Fibroblast of lung (primary cell): ENCODE measurements around the gene MRTO4. TPM values are rescaled to one million over a fixed set of nuclear protein-coding genes. Genes with fewer than 3 reads are reported as not detected.

ENCODE experiments used
- DNase-seq, 2 donors: peaks; one replicate each; pipeline versions ENCODE4 v3.0.0 to v3.0.0-alpha.2; 2010; ENCODE audit warnings: low read depth in 2 of 2
- H2AFZ ChIP-seq: 2 replicates; pipeline ENCODE4 v1.5.1; 2012; ENCODE audit warnings: low read length, control low read depth, inconsistent platforms
- H3K27ac ChIP-seq: 2 replicates; pipeline ENCODE4 v1.5.1; 2011; ENCODE audit warnings: low read length, control low read depth; ENCODE audit not compliant: insufficient read depth
- H3K27me3 ChIP-seq: 2 replicates; pipeline ENCODE4 v1.5.1; 2011; ENCODE audit warnings: mild to moderate bottlenecking, low read length; ENCODE audit not compliant: control insufficient read depth, insufficient read depth
- H3K36me3 ChIP-seq: 2 replicates; pipeline ENCODE4 v1.5.1; 2011; ENCODE audit warnings: low read length; ENCODE audit not compliant: control insufficient read depth, insufficient read depth
- H3K4me1 ChIP-seq: 2 replicates; pipeline ENCODE4 v1.5.1; 2011; ENCODE audit warnings: low read length; ENCODE audit not compliant: control insufficient read depth, insufficient read depth; ENCODE audit errors: extremely low read depth
- H3K4me2 ChIP-seq: 2 replicates; pipeline ENCODE4 v1.5.1; 2011; ENCODE audit warnings: low read length, control low read depth; ENCODE audit not compliant: insufficient read depth; ENCODE audit errors: extremely low read depth
- H3K4me3 ChIP-seq, 4 experiments: fragments of 200-600 bp in 1 of 4; sonication (generic) in 1 of 4; replicated peaks in 1 of 4; 2 replicates each; pipeline ENCODE4 v1.5.1; 2011 to 2016; ENCODE audit warnings: low read length in 4 of 4, low read depth in 3 of 4, mild to moderate bottlenecking in 3 of 4, control low read depth in 2 of 4, inconsistent platforms in 1 of 4, mixed read lengths in 1 of 4; ENCODE audit not compliant: insufficient read depth in 1 of 4; ENCODE audit errors: control extremely low read depth in 1 of 4
- H3K79me2 ChIP-seq: 2 replicates; pipeline ENCODE4 v1.5.1; 2012; ENCODE audit warnings: mild to moderate bottlenecking, low read length, inconsistent platforms; ENCODE audit not compliant: control insufficient read depth, insufficient read depth
- H3K9ac ChIP-seq: 2 replicates; pipeline ENCODE4 v1.5.1; 2011; ENCODE audit warnings: mild to moderate bottlenecking, low read length, control low read depth; ENCODE audit not compliant: insufficient read depth
- H3K9me3 ChIP-seq: 2 replicates; pipeline ENCODE4 v1.5.1; 2012; ENCODE audit warnings: low read depth, low read length; ENCODE audit not compliant: control insufficient read depth, insufficient read depth
- H4K20me1 ChIP-seq: 2 replicates; pipeline ENCODE4 v1.5.1; 2011; ENCODE audit warnings: low read length; ENCODE audit not compliant: control insufficient read depth, insufficient read depth; ENCODE audit errors: extremely low read depth
- CTCF ChIP-seq, 2 donors: IDR thresholded peaks in 1 of 2; conservative IDR thresholded peaks in 1 of 2; 1 replicate in 1 of 2; 2 replicates in 1 of 2; pipeline ENCODE4 v1.5.1; 2011 to 2012; ENCODE audit warnings: low read length in 2 of 2, control low read depth in 1 of 2, inconsistent platforms in 1 of 2, low read depth in 1 of 2, mild to moderate bottlenecking in 1 of 2
- EZH2 ChIP-seq: IDR thresholded peaks from 2 replicates; pipeline ENCODE4 v1.5.1; 2012; ENCODE audit warnings: low read length, control low read depth, mild to moderate bottlenecking; ENCODE audit errors: missing control alignments
- polyA plus RNA-seq, 2 donors: library from polyadenylated mRNA; depleted of rRNA in 1 of 2; stranded (reverse) in 1 of 2; unstranded in 1 of 2; fragments of >200 nt; gene quantifications; 2 replicates each; pipeline ENCODE4 v1.2.1, GENCODE V29; 2011 to 2012; ENCODE audit warnings: missing spikeins in 1 of 2
- total RNA-seq: library from RNA; depleted of rRNA; stranded (reverse); fragments of >200 nt; gene quantifications from 2 replicates; pipeline ENCODE4 v1.2.1, GENCODE V29; 2014

Gene MRTO4
- total and polyA plus RNA-seq, 2 donors (not counting 1 experiment from before 2014, with no cell fraction given), result 12.6 to 28.6 TPM

GRCh38 chr1:19209990-19210771 lies 41.4 kb upstream of the MRTO4 start, which contains the start of gene UBR4:
UBR4 (minus strand) TSS chr1:19210266; CDS start chr1:19210248, 18 bp downstream.
- no peaks in the 10 kb centered on the region for H3K27me3 ChIP-seq
- H3K9ac ChIP-seq, result peak within 1 kb of the TSS; percentile 99
- no peaks in the 10 kb centered on the region for H3K36me3 ChIP-seq
- DNase-seq, result peak; percentile 90 to 95
- H2AFZ ChIP-seq, result peak within 1 kb of the TSS; percentile 89
- peaks cover 9% of the 10 kb centered on the region for H3K4me1 ChIP-seq
- H4K20me1 ChIP-seq, result peaks cover 2% of the 10 kb centered on the region
- no peaks in the 10 kb centered on the region for H3K9me3 ChIP-seq
- H3K4me2 ChIP-seq, result peak within 1 kb of the TSS; percentile 100
- TF ChIP-seq CTCF (conservative IDR thresholded peaks at IDR 0.05 in 1 of 2, IDR thresholded peaks at IDR 0.05 in 1 of 2; ENCODE audit: low read depth in 1 of 2, low read length in 2 of 2), result no peak
- no peak for TF ChIP-seq EZH2
- peaks cover 76% of the 10 kb centered on the region for H3K79me2 ChIP-seq
- H3K4me3 ChIP-seq, result peak within 1 kb of the TSS; percentile 80 to 98 (median 91)
- peak within 1 kb of the TSS; percentile 98 for H3K27ac ChIP-seq

GRCh38 chr1:19210772-19211549 lies 40.6 kb upstream of the MRTO4 start:
- peaks cover 68% of the 10 kb centered on the region for H3K79me2 ChIP-seq
- peak overlapping the region; percentile 80 to 94 (median 90) for H3K4me3 ChIP-seq
- H3K9ac ChIP-seq, result peak overlapping the region; percentile 99
- peaks cover 2% of the 10 kb centered on the region for H4K20me1 ChIP-seq
- H3K27ac ChIP-seq, result peak overlapping the region; percentile 98
- H3K27me3 ChIP-seq, result no peaks in the 10 kb centered on the region
- TF ChIP-seq EZH2, result no peak
- TF ChIP-seq CTCF (conservative IDR thresholded peaks at IDR 0.05 in 1 of 2, IDR thresholded peaks at IDR 0.05 in 1 of 2; ENCODE audit: low read depth in 1 of 2, low read length in 2 of 2), result no peak
- H3K4me1 ChIP-seq, result peaks cover 7% of the 10 kb centered on the region
- peaks cover 1% of the 10 kb centered on the region for H3K36me3 ChIP-seq
- H3K4me2 ChIP-seq, result peak overlapping the region; percentile 100
- peak overlapping the region; percentile 89 for H2AFZ ChIP-seq
- peak; percentile 24 to 30 for DNase-seq
- no peaks in the 10 kb centered on the region for H3K9me3 ChIP-seq

GRCh38 chr1:19212167-19212566 lies 39.4 kb upstream of the MRTO4 start:
- no peak overlapping the region for H2AFZ ChIP-seq
- no peak overlapping the region for H3K9ac ChIP-seq
- no peak for TF ChIP-seq CTCF (conservative IDR thresholded peaks at IDR 0.05 in 1 of 2, IDR thresholded peaks at IDR 0.05 in 1 of 2; ENCODE audit: low read depth in 1 of 2, low read length in 2 of 2)
- TF ChIP-seq EZH2, result no peak
- H3K79me2 ChIP-seq, result peaks cover 56% of the 10 kb centered on the region
- H3K27ac ChIP-seq, result no peak overlapping the region
- H3K4me2 ChIP-seq, result no peak overlapping the region
- peaks cover 3% of the 10 kb centered on the region for H3K36me3 ChIP-seq
- no peak for DNase-seq
- H3K4me1 ChIP-seq, result peaks cover 5% of the 10 kb centered on the region
- H4K20me1 ChIP-seq, result peaks cover 2% of the 10 kb centered on the region
- no peaks in the 10 kb centered on the region for H3K27me3 ChIP-seq
- H3K9me3 ChIP-seq, result no peaks in the 10 kb centered on the region
- H3K4me3 ChIP-seq, result no peak overlapping the region
